ENCODE results near the gene C16orf92. TPM values are rescaled to one million over a fixed set of nuclear protein-coding genes. Genes with fewer than 3 reads are reported as not detected.

Gene C16orf92, protein sequence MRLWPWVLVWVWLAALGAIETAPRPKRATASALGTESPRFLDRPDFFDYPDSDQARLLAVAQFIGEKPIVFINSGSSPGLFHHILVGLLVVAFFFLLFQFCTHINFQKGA
- total RNA-seq (2021) (not detected in 2 replicates), Bru-seq, nascent RNA (not detected), BruChase-seq, experiment 1, labeled RNA remaining after a 2-hour chase (not detected), BruChase-seq, experiment 2, labeled RNA remaining after a 6-hour chase (not detected)
- long read RNA-seq = 0 reads

DNA sequence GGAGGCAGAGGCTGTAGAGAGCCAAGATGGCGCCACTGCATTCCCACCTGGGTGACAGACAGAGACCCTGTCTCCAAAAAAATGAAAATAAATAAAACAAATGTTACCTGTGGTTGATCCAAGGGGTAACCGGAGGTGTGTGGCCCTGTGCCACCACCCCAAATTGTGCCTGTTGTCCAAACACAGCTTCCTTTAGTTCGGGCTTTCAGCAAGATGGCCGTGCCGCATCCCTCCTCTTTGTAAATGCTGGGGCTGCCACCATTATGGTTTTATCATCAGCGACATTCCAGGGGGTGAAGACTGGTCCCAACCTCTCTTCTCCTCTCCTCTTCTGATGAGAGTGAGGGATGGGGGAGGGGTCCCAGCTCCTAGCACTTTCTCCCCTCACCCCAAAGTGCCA is at the start of gene C16orf92:
TSS of gene C16orf92 (plus strand) at position 312 of the 400 bp plus-strand sequence. CDS start 143 bp downstream, outside the sequence.
- intact Hi-C loops (cut with micrococcal nuclease; ENCODE audit: unreplicated experiment) = no loop called here
- no peak within 1 kb of the TSS for H3K27ac ChIP-seq (ENCODE audit: low read depth, low read length, poor library complexity, severe bottlenecking)
- no peak for TF ChIP-seq EZH2 (IDR thresholded peaks at IDR 0.05; ENCODE audit: borderline replicate concordance, low read depth, low read length, poor library complexity, severe bottlenecking)
- TF ChIP-seq, protein P1, sequence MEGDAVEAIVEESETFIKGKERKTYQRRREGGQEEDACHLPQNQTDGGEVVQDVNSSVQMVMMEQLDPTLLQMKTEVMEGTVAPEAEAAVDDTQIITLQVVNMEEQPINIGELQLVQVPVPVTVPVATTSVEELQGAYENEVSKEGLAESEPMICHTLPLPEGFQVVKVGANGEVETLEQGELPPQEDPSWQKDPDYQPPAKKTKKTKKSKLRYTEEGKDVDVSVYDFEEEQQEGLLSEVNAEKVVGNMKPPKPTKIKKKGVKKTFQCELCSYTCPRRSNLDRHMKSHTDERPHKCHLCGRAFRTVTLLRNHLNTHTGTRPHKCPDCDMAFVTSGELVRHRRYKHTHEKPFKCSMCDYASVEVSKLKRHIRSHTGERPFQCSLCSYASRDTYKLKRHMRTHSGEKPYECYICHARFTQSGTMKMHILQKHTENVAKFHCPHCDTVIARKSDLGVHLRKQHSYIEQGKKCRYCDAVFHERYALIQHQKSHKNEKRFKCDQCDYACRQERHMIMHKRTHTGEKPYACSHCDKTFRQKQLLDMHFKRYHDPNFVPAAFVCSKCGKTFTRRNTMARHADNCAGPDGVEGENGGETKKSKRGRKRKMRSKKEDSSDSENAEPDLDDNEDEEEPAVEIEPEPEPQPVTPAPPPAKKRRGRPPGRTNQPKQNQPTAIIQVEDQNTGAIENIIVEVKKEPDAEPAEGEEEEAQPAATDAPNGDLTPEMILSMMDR (conservative IDR thresholded peaks at IDR 0.05; ENCODE audit: low read depth, low read length) = no peak

DNA sequence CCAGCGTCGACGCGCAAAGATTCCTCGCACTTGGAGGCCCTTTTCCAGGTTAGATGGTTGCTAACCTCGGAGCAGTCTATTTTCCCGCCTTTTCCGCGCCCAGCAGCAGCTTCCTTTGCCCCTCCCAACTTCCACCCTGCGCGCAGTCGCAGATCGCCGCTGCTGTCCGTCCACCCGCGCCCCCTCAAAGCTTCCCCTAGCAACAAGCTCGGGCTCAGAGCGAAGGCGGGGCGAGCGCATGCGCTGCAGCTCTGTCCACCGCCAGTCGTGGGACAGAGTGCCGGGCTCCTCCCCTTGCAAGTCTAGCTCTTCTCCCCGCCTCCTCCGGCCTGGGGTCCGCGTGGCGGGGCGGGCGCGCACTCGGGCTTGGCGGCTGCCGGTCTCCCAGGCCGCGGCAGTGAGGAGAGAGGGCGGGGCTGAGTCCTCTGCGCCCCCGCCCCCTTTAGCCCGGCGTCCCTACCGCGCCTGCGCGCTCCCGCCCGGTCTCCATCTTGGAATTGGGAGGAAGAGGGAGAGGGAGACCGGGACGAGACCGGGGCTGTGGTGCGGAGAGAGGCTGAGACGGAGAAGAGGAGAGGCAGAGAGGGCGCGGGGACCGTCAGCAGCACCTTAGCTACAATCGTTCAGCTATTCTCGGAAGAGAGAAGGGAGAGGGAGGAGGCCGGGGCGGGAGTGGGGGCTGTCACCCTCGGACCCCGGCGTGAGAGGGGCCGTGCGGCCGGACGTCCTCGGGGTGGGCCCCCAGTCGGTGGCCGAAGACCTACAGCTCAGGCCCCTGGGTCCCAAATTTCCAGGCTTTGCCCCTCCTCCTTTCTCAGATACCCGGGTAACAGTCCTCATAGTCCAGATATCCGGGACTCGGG is 49.4 kb upstream of the C16orf92 start, which contains the start of gene TAOK2:
TSS of gene TAOK2 (plus strand) at position 485 of the 863 bp plus-strand sequence. CDS start 3,905 bp downstream, outside the sequence.
- H3K9me3 ChIP-seq (ENCODE audit: low read depth, low read length, poor library complexity, severe bottlenecking) = peaks cover 6% of the 10 kb centered on the region
- peaks cover 15% of the 10 kb centered on the region for H3K36me3 ChIP-seq (ENCODE audit: insufficient read depth, low read length, poor library complexity, severe bottlenecking)
- ChIA-PET CTCF (interaction anchor here (1.1 kb wide), 1 partner anchor 14 kb away, joined by 3 read pairs; no protein-coding TSS in a partner anchor), POLR2A (ENCODE audit: low non-redundant PET) (interaction anchor here (0.5 kb wide), 1 partner anchor 11 kb away, joined by 3 read pairs; no protein-coding TSS in a partner anchor)
- peak within 1 kb of the TSS; percentile 84 for H3K4me3 ChIP-seq (ENCODE audit: low read depth, low read length, poor library complexity, severe bottlenecking)
- intact Hi-C loops (cut with micrococcal nuclease; ENCODE audit: unreplicated experiment) = loop anchor here (5.0 kb wide), 1 partner anchor 46 kb away; the partner anchor contains the start of gene KCTD13
- peak; percentile 99 for DNase-seq (ENCODE audit: low spot score)
- H3K27me3 ChIP-seq (replicated peaks; ENCODE audit: insufficient read depth, low read depth, low read length, poor library complexity) = no peaks in the 10 kb centered on the region
- H3K27ac ChIP-seq (ENCODE audit: low read depth, low read length, poor library complexity, severe bottlenecking) = peak within 1 kb of the TSS; percentile 81
- no TSS peak for BruUV-seq (replicated peaks)
- H3K4me1 ChIP-seq (ENCODE audit: insufficient read depth, low read length, poor library complexity, severe bottlenecking) = peaks cover 16% of the 10 kb centered on the region
- TF ChIP-seq, protein P1 (conservative IDR thresholded peaks at IDR 0.05; ENCODE audit: low read depth, low read length) = no peak
- no peak for TF ChIP-seq EZH2 (IDR thresholded peaks at IDR 0.05; ENCODE audit: borderline replicate concordance, low read depth, low read length, poor library complexity, severe bottlenecking)

More for the DNA sequence above, at the start of gene C16orf92:
- Histone ChIP-seq H3K27me3 (replicated peaks; ENCODE audit: insufficient read depth, low read depth, low read length, poor library complexity) (no peaks in the 10 kb centered on the region), H3K4me3 (ENCODE audit: low read depth, low read length, poor library complexity, severe bottlenecking) (no peak within 1 kb of the TSS), H3K36me3 (ENCODE audit: insufficient read depth, low read length, poor library complexity, severe bottlenecking) (no peaks in the 10 kb centered on the region), H3K9me3 (ENCODE audit: low read depth, low read length, poor library complexity, severe bottlenecking) (no peaks in the 10 kb centered on the region), H3K4me1 (ENCODE audit: insufficient read depth, low read length, poor library complexity, severe bottlenecking) (no peaks in the 10 kb centered on the region)
- DNase-seq (ENCODE audit: low spot score) = no peak
- POLR2A ChIA-PET (ENCODE audit: low non-redundant PET) = no interaction called here
- CTCF ChIA-PET = no interaction called here
- BruUV-seq (replicated peaks) = no TSS peak

DNA sequence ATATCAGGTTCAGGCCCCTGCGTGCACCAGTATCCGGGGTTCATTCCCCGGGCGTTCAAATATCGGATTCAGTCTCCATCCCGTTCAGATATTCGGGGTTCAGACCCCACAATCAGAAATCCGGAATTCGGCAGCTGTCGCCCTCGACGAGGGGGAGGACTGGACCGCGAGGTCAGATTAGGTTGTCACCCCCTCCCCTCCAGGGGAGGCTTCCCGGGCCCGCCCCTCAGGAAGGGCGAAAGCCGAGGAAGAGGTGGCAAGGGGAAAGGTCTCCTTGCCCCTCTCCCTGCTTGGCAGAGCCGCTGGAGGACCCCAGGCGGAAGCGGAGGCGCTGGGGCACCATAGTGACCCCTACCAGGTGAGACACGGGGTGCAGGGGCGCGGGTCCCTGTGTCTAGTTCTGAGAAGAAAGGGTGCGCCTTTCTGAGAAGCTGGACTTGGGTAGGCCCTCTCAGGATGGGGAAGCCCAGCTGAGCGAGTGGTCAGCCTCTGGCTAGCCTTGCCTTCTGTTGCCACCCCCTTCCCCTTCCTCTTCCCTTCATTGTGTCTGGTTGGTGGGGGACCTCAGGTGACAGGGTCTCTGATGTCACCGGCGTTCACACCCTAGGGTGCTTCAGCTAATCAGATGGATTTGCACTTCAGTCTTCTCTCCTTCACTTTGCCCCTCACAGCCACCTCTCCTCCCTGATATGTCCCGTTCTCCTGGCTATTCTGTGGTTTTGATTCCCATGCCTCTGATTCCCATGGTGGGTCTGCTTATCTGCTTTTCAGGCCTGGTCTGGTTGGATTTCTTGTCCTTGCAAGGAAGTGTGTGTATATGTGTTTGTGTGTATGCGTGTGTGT is 48.5 kb upstream of the C16orf92 start:
- ChIA-PET POLR2A (ENCODE audit: low non-redundant PET) (no interaction called here), CTCF (interaction anchor here (0.6 kb wide), 1 partner anchor 185 kb away, joined by 3 read pairs; no protein-coding TSS in a partner anchor)
- H3K27ac ChIP-seq (ENCODE audit: low read depth, low read length, poor library complexity, severe bottlenecking) = peak overlapping the region; percentile 81
- BruUV-seq (replicated peaks) = no TSS peak
- intact Hi-C loops (cut with micrococcal nuclease; ENCODE audit: unreplicated experiment) = loop anchor here (5.0 kb wide), 1 partner anchor 47 kb away; the partner anchor contains the start of gene KCTD13
- H3K9me3 ChIP-seq (ENCODE audit: low read depth, low read length, poor library complexity, severe bottlenecking) = peaks cover 6% of the 10 kb centered on the region
- TF ChIP-seq, protein P1 (conservative IDR thresholded peaks at IDR 0.05; ENCODE audit: low read depth, low read length) = no peak
- TF ChIP-seq EZH2 (IDR thresholded peaks at IDR 0.05; ENCODE audit: borderline replicate concordance, low read depth, low read length, poor library complexity, severe bottlenecking) = no peak
- peak overlapping the region; percentile 84 for H3K4me3 ChIP-seq (ENCODE audit: low read depth, low read length, poor library complexity, severe bottlenecking)
- peaks cover 22% of the 10 kb centered on the region for H3K36me3 ChIP-seq (ENCODE audit: insufficient read depth, low read length, poor library complexity, severe bottlenecking)
- H3K4me1 ChIP-seq (ENCODE audit: insufficient read depth, low read length, poor library complexity, severe bottlenecking) = peaks cover 16% of the 10 kb centered on the region
- H3K27me3 ChIP-seq (replicated peaks; ENCODE audit: insufficient read depth, low read depth, low read length, poor library complexity) = no peaks in the 10 kb centered on the region
- DNase-seq (ENCODE audit: low spot score) = no peak

Measured in A673 (cell line).